GM19099 (cell line): ENCODE data around the gene BRCA1.

ENCODE experiments used
- POLR2A ChIP-seq: IDR thresholded peaks from 3 replicates; pipeline ENCODE4 v1.6.1; 2011; ENCODE audit warnings: low read depth; ENCODE audit not compliant: insufficient read length; ENCODE audit errors: extremely low read depth

The BRCA1 gene

DNA sequence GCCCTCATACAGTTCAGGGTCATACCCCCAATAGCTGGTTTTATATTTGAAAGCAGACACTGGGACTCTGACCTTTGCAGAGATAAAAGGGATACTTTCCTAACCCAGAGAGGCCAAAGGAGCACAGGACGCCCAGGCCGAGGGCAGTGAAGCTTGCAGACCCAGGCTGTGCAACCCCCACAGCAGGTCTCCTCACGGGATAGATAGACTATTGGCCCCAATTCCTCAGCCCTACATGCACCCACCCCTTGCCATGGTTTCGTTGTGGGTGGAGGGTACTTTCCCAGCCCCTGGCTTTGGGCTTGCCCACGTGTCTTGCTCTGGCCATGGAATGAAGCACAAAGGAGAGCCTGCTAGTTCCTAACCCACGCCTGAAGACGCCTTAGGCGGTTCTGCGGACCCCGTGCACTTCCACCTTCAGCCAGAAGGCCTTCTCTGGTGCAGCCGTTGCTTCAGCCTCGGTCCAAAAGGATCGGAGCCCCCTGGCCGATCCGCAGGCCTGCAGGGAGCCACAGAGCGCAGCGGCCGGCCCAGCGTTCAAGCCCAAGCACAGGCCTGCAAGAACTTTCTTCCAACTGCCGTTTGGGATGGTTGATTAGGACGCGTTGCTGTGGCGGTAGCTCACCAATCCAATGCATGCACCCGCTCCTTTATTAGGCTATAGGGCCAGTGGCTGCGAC, 9.8 kb upstream of the BRCA1 start:
- no peak for TF ChIP-seq POLR2A

DNA sequence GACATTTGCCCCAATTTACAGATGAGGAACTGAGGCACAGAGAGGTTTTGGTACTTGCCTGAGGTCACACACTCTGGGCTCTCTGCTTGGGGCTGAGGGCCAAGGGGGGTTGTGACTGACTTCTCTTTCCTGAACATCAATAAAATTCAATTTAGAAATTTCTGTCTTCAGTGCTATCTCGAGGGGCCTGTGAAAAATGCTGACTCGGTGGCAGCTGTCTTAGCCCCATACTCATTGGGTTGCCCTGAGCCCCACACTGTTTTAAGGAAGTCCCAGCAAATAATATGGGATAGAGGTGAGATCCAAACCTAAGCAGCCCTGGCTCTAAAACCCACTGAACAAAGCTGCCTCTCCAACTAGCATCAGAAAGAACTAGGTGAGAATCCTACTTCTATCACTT, 7.0 kb upstream of the BRCA1 start:
- TF ChIP-seq POLR2A = no peak

DNA sequence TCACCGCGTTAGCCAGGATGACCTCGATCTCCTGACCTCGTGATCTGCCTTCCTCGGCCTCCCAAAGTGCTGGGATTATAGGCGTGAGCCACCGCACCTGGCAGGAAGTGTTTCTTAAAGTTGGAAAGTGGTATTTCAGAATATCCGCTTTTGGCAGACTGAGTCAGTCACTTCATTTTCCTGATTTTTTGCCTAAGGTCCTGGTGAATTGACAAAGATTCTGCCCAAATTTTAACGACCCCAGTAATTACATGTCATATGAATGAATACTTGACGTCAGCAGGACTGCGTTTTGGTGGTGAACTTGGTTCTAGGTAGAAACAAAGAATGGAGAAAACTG, 4.5 kb upstream of the BRCA1 start:
- TF ChIP-seq POLR2A = no peak

DNA sequence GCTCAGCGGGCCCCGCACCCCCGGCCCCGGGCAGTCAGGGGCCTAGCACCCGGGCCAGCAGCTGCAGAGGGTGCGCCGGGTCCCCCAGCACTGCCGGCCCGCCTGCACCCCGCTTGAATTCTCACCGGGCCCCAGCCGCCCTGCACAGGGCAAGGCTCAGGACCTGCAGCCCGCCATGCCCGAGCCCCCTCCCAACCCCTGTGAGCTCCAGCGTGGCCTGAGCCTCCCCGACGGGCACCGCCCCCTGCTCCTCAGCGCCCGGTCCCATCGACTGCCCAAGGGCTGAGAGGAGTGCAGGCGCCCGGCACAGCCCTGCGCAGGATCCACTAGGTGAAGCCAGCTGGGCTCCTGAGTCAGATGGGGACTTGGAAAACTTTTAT, 1.7 kb upstream of the BRCA1 start:
- no peak for TF ChIP-seq POLR2A

DNA sequence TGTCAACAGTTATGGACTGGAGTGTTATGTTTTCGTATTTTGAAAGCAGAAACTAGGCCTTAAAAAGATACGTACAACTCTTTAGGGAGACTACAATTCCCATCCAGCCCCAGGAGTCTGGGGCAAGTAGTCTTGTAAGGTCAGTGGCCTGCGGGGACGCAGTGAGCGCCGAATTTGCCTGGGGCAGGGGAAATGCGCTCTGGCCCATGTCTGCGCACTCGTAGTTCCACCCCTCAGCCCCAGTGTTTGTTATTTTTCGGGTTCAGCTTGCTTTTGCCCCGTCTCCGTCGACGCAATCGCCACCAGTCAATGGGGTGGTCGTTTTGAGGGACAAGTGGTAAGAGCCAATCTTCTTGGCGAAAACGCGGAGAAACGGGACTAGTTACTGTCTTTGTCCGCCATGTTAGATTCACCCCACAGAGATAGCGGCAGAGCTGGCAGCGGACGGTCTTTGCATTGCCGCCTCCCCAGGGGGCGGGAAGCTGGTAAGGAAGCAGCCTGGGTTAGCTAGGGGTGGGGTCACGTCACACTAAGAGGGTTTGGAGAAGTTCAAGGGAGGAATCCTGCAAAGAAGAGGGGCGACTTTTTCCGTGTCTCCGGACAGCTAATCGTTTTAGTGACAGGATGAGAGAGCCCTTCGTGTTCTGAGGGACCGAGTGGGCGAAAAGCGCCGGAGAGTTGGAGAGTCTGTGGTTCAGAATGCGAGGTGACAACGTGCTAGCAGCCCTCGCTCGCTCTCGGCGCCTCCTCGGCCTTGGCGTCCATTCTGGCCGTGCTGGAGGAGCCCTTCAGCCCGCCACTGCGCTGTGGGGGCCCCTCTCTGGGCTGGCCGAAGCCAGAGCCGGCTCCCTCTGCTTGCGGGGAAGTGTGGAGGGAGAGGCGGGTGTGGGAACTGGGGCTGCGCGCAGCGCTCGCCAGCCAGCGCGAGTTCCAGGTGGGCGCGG, 1.1 kb upstream of the BRCA1 start:
- no peak for TF ChIP-seq POLR2A

DNA sequence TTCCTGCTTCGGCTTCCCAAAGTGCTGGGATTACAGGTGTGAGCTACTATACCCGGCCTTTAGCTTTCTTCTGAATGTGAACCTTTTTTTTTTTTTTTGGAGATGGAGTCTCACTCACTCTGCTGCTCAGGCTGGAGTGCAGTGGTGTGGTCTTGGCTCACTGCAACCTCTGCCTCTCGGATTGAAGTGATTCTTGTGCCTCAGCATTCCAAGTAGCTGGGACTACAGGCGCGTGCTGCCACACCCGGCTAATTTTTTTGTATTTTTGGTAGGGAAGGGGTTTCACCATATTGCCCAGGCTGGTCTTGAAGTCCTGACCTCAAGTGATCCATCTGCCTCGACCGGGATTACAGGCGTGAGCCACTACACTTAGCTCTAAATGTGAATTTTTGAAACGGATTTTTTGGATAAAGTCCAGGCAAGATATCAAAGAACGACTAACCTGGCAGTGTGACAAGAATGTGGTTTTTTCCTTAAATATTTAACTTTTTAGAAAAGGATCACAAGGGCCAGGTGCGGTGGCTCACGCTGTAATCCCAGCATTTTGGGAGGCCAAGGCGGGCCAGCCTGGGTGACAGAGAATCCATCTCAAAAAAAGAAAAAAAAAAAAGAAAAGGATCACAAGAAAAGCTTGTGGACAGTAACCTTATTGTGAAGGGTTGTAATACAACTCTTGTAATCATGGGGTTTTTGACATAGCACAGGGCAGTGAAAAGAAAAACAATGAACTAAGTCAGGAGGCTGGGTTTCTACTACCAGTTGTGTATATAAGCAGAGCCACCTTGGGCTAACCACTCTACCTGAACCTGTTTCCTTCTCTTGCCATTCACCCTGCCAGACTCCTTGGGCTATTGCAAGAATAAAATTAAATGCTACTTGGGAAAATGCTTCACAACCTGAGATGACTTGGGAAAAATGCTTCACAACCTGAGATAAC, 6.2 kb downstream of the BRCA1 start:
- no peak for TF ChIP-seq POLR2A

DNA sequence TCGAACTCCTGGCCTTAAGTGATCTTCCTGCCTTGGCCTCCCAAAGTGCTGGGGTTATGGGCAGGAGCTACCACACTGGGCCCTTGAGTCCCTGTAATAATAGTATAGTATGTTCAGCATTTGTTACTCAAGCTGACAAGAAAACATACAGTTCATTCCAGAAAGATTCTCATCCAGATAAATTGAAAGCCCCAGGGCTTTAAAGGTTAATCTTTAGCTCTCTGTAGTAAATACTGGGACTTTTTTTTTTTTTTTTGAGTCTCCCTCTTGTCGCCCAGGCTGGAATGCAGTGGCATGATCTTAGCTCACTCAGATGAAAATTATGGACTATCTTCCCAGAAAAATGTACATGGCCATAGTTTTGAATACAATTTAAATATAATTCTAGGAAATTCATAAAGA, 11.0 kb downstream of the BRCA1 start:
- no peak for TF ChIP-seq POLR2A

DNA sequence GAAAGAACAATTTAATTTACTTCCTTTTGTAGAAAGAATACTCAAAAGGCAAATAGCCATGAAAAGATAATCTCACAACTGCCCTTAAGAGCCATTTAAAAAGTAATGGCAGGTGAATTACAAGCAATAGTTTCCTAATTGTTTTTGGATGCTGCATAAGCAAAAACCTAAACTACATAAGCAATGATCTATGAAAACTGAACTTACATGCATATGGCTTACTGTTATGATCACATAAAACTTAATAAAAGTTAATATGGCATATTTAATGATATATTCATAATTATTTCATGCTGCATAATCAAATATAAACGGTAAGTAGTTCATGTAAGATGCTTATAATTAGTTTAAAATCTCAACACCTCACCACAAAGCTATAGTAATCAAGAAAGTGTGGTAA, 18.6 kb downstream of the BRCA1 start:
- no peak for TF ChIP-seq POLR2A

DNA sequence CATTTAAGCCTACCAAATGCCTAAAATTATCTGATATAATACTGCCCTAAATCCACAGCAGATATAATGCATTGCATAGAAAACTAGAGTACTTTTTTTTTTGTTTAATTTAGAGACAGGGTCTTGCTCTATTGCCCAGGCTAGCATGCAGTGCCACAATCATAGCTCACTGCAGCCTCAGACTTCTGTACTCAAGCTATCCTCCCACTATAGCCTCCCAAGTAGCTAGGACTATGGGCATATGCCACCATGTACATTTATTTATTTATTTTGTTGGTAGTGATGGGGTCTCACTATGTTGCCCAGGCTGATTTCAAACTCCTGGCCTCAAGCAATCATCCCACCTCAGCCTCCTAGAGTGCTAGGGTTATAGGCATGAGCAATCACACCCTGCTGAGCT, 20.0 kb downstream of the BRCA1 start:
- TF ChIP-seq POLR2A = no peak

DNA sequence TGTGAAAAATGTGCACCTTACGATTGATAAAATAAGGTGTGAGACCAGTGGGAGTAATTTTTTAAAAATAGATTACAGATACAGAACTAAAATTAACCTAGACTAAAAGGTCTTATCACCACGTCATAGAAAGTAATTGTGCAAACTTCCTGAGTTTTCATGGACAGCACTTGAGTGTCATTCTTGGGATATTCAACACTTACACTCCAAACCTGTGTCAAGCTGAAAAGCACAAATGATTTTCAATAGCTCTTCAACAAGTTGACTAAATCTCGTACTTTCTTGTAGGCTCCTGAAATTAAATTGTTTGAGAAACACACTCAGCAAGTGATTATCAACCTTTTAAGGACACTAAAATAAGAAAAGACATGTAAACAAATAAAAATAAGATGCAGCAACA, 20.5 kb downstream of the BRCA1 start:
- TF ChIP-seq POLR2A = no peak

DNA sequence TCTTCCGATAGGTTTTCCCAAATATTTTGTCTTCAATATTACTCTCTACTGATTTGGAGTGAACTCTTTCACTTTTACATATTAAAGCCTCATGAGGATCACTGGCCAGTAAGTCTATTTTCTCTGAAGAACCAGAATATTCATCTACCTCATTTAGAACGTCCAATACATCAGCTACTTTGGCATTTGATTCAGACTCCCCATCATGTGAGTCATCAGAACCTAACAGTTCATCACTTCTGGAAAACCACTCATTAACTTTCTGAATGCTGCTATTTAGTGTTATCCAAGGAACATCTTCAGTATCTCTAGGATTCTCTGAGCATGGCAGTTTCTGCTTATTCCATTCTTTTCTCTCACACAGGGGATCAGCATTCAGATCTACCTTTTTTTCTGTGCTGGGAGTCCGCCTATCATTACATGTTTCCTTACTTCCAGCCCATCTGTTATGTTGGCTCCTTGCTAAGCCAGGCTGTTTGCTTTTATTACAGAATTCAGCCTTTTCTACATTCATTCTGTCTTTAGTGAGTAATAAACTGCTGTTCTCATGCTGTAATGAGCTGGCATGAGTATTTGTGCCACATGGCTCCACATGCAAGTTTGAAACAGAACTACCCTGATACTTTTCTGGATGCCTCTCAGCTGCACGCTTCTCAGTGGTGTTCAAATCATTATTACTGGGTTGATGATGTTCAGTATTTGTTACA, 30.9 kb downstream of the BRCA1 start:
- no peak for TF ChIP-seq POLR2A

DNA sequence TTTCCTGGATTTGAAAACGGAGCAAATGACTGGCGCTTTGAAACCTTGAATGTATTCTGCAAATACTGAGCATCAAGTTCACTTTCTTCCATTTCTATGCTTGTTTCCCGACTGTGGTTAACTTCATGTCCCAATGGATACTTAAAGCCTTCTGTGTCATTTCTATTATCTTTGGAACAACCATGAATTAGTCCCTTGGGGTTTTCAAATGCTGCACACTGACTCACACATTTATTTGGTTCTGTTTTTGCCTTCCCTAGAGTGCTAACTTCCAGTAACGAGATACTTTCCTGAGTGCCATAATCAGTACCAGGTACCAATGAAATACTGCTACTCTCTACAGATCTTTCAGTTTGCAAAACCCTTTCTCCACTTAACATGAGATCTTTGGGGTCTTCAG, 32.3 kb downstream of the BRCA1 start:
- no peak for TF ChIP-seq POLR2A

DNA sequence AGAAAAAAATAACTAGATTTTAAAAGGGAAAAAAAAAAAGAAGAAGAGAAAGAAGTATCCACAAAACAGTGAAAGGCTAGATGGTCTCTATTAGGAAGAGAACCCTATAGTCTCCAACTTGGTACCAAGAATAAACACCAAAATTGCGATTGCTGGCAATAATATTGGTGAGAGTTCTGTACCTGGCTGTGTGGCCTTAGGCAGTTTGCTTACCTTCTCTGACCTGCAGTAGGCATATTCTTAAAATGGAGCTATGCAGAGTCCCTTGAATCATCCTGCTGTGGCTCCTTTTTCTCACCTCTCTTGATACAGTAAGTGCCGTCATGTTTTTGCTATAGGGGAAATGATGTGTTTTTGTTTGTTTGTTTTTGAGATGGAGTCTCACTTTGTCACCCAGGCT, 35.1 kb downstream of the BRCA1 start:
- no peak for TF ChIP-seq POLR2A

DNA sequence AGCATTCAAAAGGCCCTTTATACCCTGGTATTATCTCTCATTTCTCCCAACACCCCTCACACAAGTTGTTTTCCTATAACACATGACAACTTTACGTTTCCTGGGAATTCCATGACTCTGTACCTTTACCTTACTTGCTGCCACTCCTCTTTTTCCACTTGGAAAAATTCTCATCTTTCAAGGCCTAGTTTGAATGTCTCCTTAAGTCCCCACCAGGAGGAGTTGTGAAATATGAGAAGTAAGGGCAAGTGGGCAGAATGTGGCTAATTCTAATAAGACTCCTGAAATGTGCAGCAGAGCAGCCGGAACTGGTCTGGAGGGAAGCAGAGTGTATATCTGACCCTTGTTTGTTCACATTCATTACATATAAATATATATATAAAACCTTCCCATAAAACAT, 39.7 kb downstream of the BRCA1 start:
- no peak for TF ChIP-seq POLR2A
